Type B pancreatic cell (in vitro differentiated cells): ENCODE data around the gene NPL. TPM values are rescaled to one million over a fixed set of nuclear protein-coding genes. Genes with fewer than 3 reads are reported as not detected.

Experiments used
- DNase-seq: peaks from one replicate; pipeline ENCODE4 v3.0.0; 2021; ENCODE audit warnings: mixed read lengths; ENCODE audit not compliant: unreplicated experiment; ENCODE audit errors: extremely low spot score
- H3K27ac Mint-ChIP-seq: 2 replicates; pipeline ENCODE4 v1.8.0; 2021; ENCODE audit warnings: mild to moderate bottlenecking, mixed read lengths
- H3K27me3 Mint-ChIP-seq: 2 replicates; pipeline ENCODE4 v1.8.0; 2021; ENCODE audit warnings: mixed read lengths
- H3K36me3 Mint-ChIP-seq: 2 replicates; pipeline ENCODE4 v1.8.0; 2021; ENCODE audit warnings: mixed read lengths
- H3K4me1 Mint-ChIP-seq: one replicate; pipeline ENCODE4 v1.8.0; 2021; ENCODE audit warnings: mixed read lengths; ENCODE audit not compliant: unreplicated experiment
- H3K4me3 Mint-ChIP-seq: 2 replicates; pipeline ENCODE4 v1.8.0; 2021; ENCODE audit warnings: mild to moderate bottlenecking, mixed read lengths
- H3K9me3 Mint-ChIP-seq: 2 replicates; pipeline ENCODE4 v1.8.0; 2021; ENCODE audit warnings: mixed read lengths
- CTCF ChIP-seq: fragments of 200-600 bp; sonication (generic); conservative IDR thresholded peaks from 2 replicates; pipeline ENCODE4 v1.5.0; 2021; ENCODE audit warnings: antibody characterized with exemption, mild to moderate bottlenecking
- total RNA-seq: library from RNA; stranded (reverse); gene quantifications from 2 replicates; pipeline ENCODE4 v1.2.1, GENCODE V29; 2021; ENCODE audit warnings: low replicate concordance

NPL gene
- total RNA-seq, 1 donor from 2014 or later: 4.6 TPM

GRCh38 chr1:182781841-182782586, 7.6 kb upstream of the NPL start:
- DNase-seq: peak; percentile 71
- no peak overlapping the region for H3K27ac Mint-ChIP-seq
- no peak overlapping the region for H3K4me3 Mint-ChIP-seq
- H3K36me3 Mint-ChIP-seq: no peaks in the 10 kb centered on the region
- H3K9me3 Mint-ChIP-seq: no peaks in the 10 kb centered on the region
- peaks cover 22% of the 10 kb centered on the region for H3K4me1 Mint-ChIP-seq
- peak; percentile 76 for TF ChIP-seq CTCF
- H3K27me3 Mint-ChIP-seq: peaks cover 6% of the 10 kb centered on the region

DNA sequence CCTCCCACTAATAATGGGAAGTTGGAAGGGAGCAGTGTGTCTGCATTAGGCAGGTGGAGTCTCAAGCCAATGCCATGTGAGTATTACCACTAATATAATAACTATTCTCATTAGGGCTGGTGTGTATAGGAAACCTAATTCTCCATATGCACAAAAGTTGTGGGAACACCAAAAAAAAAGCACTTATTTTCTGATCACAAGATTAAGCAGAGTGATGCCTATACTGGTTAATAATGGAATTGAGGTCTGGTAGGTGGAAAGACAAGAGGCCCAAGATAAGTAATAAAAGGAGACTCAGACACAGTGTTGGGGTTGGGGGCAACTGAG, 7.0 kb upstream of the NPL start:
- peaks cover 11% of the 10 kb centered on the region for H3K27me3 Mint-ChIP-seq
- no peaks in the 10 kb centered on the region for H3K9me3 Mint-ChIP-seq
- H3K27ac Mint-ChIP-seq: no peak overlapping the region
- TF ChIP-seq CTCF: no peak
- no peaks in the 10 kb centered on the region for H3K36me3 Mint-ChIP-seq
- DNase-seq: no peak
- H3K4me1 Mint-ChIP-seq: peaks cover 22% of the 10 kb centered on the region
- no peak overlapping the region for H3K4me3 Mint-ChIP-seq

GRCh38 chr1:182783068-182783467, 6.5 kb upstream of the NPL start:
- TF ChIP-seq CTCF: peak; percentile 36
- Mint-ChIP-seq H3K27me3 (peaks cover 16% of the 10 kb centered on the region), H3K4me1 (peaks cover 22% of the 10 kb centered on the region), H3K9me3 (no peaks in the 10 kb centered on the region), H3K36me3 (no peaks in the 10 kb centered on the region), H3K27ac (no peak overlapping the region), H3K4me3 (no peak overlapping the region)
- no peak for DNase-seq

DNA sequence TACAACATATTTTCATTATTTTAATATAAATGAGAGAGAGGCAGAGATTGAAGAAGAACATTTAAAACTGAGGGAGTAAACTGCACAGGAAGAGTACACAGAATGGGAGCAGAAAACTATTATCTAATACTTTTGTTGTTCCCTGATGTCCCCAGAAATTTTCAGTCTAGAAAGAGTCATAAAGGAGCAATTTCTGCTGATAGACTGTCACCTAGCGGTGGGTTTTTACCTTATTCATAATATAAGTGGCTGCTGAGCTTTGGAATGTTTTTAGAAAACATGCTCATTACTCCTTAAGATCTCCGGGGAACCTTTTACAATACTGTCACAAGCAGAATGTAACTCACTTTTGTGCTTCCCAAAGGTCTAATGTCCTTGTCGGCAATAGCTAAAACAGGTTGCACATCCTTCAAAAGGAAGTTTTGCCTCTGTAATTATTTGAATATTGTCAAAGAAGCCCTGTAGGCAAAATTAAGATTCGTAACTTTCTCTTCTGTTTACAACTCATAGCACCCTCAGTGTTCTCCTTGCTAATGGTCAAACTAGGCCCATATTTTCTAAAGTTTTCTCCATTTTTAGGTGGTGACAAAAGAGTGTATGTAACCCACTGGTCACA, 4.9 kb upstream of the NPL start:
- H3K9me3 Mint-ChIP-seq: no peaks in the 10 kb centered on the region
- no peak for DNase-seq
- H3K4me1 Mint-ChIP-seq: peaks cover 28% of the 10 kb centered on the region
- no peaks in the 10 kb centered on the region for H3K36me3 Mint-ChIP-seq
- peak; percentile 88 for TF ChIP-seq CTCF
- no peak overlapping the region for H3K27ac Mint-ChIP-seq
- no peak overlapping the region for H3K4me3 Mint-ChIP-seq
- H3K27me3 Mint-ChIP-seq: peaks cover 28% of the 10 kb centered on the region

DNA sequence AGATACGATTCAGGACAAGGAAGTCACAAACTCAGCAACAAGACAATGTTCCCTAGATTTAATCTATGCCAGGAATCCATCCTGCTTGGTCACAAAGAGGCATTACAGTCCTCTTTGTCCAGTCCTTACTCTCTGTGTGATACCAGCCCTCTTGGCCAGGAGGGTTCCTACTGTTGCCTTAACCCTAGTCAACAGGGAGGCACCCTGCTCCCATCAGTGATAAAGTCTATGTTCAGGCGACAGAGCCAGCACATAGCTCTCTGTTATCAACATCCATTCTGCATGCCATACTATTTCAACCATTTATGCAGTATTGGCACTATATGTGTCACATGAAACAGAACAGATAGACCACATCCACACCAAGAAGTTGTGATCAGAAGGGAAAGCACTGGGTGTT, 4.4 kb upstream of the NPL start:
- Mint-ChIP-seq H3K36me3 (no peaks in the 10 kb centered on the region), H3K4me3 (no peak overlapping the region), H3K27ac (no peak overlapping the region), H3K9me3 (no peaks in the 10 kb centered on the region), H3K27me3 (peaks cover 33% of the 10 kb centered on the region), H3K4me1 (peaks cover 32% of the 10 kb centered on the region)
- DNase-seq: no peak
- no peak for TF ChIP-seq CTCF
